Endothelial cell of umbilical vein (primary cell): Measurements from ENCODE around the gene SLC25A48. TPM values are rescaled to one million over a fixed set of nuclear protein-coding genes. Genes with fewer than 3 reads are reported as not detected.

Experiments
- BruUV-seq: library from RNA; stranded (reverse); fragments of 400-500 nt; replicated peaks from 2 replicates; lab custom pipeline; 2021; lab: Mats Ljungman, UMichigan
- CTCF ChIA-PET: fragments of 300-600, 350-600 bp; sonication (Branson Sonifier 250); formaldehyde crosslinking; loops from one replicate; lab custom pipeline; 2021; ENCODE audit warnings: antibody characterized with exemption, inconsistent platforms; lab: Charles Lee
- POLR2A ChIA-PET: fragments of 300-600, 350-600 bp; sonication (Branson Sonifier 250); formaldehyde crosslinking; loops from one replicate; lab custom pipeline; 2021; ENCODE audit warnings: antibody characterized with exemption, inconsistent platforms; lab: Charles Lee
- DNase-seq: peaks from one replicate; pipeline ENCODE4 v3.0.0-alpha.2; 2011; ENCODE audit warnings: low read depth, low spot score
- FAIRE-seq: peaks from 2 replicates; lab custom pipeline; 2011; peaks lifted over from hg19 to GRCh38; lab: Jason Lieb, UNC
- H2AFZ ChIP-seq: 2 replicates; pipeline ENCODE4 v1.6.0; 2012; ENCODE audit warnings: low read depth, low read length, control low read depth, inconsistent platforms
- H3K27ac ChIP-seq: 2 replicates; pipeline ENCODE4 v1.5.1; 2011; ENCODE audit warnings: low read depth, mild to moderate bottlenecking, control low read depth, low read length, moderate library complexity; ENCODE audit not compliant: insufficient read depth
- H3K27me3 ChIP-seq, 2 experiments: 2 replicates each; pipeline versions ENCODE4 v1.6.0 to v1.6.1; 2011; ENCODE audit warnings: low read length in 2 of 2, mixed read lengths in 1 of 2; ENCODE audit not compliant: control insufficient read depth in 2 of 2, insufficient read depth in 2 of 2
- H3K36me3 ChIP-seq, 2 experiments: 2 replicates in 1 of 2; 3 replicates in 1 of 2; pipeline ENCODE4 v1.5.1; 2011; ENCODE audit warnings: low read length in 2 of 2, mild to moderate bottlenecking in 1 of 2, moderate library complexity in 1 of 2; ENCODE audit not compliant: control insufficient read depth in 2 of 2, insufficient read depth in 2 of 2; ENCODE audit errors: extremely low read depth in 1 of 2
- H3K4me1 ChIP-seq: 3 replicates; pipeline ENCODE4 v1.5.1; 2011; ENCODE audit warnings: mild to moderate bottlenecking, low read length; ENCODE audit not compliant: control insufficient read depth, insufficient read depth; ENCODE audit errors: extremely low read depth
- H3K4me2 ChIP-seq: 2 replicates; pipeline ENCODE4 v1.6.1; 2011; ENCODE audit warnings: low read length, control low read depth, mixed read lengths; ENCODE audit not compliant: insufficient read depth
- H3K4me3 ChIP-seq, 3 experiments: fragments of 200-600 bp in 1 of 3; sonication (generic), shearing (Covaris generic) in 1 of 3; replicated peaks in 1 of 3; 2 replicates each; pipeline ENCODE4 v1.5.1; 2011 to 2016; ENCODE audit warnings: control low read depth in 3 of 3, low read length in 3 of 3, mild to moderate bottlenecking in 2 of 3, inconsistent platforms in 1 of 3, low read depth in 1 of 3, moderate library complexity in 1 of 3; ENCODE audit not compliant: insufficient read depth in 1 of 3
- H3K79me2 ChIP-seq: 2 replicates; pipeline ENCODE4 v1.6.0; 2012; ENCODE audit warnings: low read length, inconsistent platforms; ENCODE audit not compliant: control insufficient read depth, insufficient read depth
- H3K9ac ChIP-seq: replicated peaks from 2 replicates; pipeline ENCODE3; 2011; ENCODE audit warnings: low read length, control low read depth; ENCODE audit not compliant: insufficient read depth; ENCODE audit errors: extremely low read depth
- H3K9me1 ChIP-seq: replicated peaks from 3 replicates; pipeline ENCODE4 v1.6.0; 2011; ENCODE audit warnings: mild to moderate bottlenecking, low read length; ENCODE audit not compliant: control insufficient read depth, insufficient read depth; ENCODE audit errors: extremely low read depth
- H3K9me3 ChIP-seq: replicated peaks from 2 replicates; pipeline ENCODE4 v1.5.1; 2012; ENCODE audit warnings: low read length, inconsistent platforms; ENCODE audit not compliant: control insufficient read depth, insufficient read depth
- H4K20me1 ChIP-seq: replicated peaks from 2 replicates; pipeline ENCODE3; 2011; ENCODE audit warnings: mild to moderate bottlenecking, low read length; ENCODE audit not compliant: control insufficient read depth, insufficient read depth; ENCODE audit errors: extremely low read depth
- EZH2 ChIP-seq: IDR thresholded peaks from 2 replicates; pipeline ENCODE4 v1.6.1; 2012; ENCODE audit warnings: borderline replicate concordance, low read depth, mild to moderate bottlenecking, moderate library complexity, low read length, inconsistent platforms; ENCODE audit not compliant: severe bottlenecking
- FOS ChIP-seq: IDR thresholded peaks from 2 replicates; pipeline ENCODE4 v1.6.1; 2011; ENCODE audit warnings: mild to moderate bottlenecking, low read length, moderate library complexity, borderline replicate concordance; ENCODE audit not compliant: insufficient read depth
- GATA2 ChIP-seq: IDR thresholded peaks from 2 replicates; pipeline ENCODE4 v1.7.0; 2011; ENCODE audit warnings: low read depth, mild to moderate bottlenecking, moderate library complexity, mixed read lengths, low read length; ENCODE audit not compliant: insufficient read length, insufficient read depth
- JUN ChIP-seq: IDR thresholded peaks from 2 replicates; pipeline ENCODE4 v1.6.1; 2011; ENCODE audit warnings: borderline replicate concordance, low read depth; ENCODE audit not compliant: insufficient read length, insufficient read depth
- MYC ChIP-seq: IDR thresholded peaks from one replicate; pipeline ENCODE4 v1.6.1; 2011; ENCODE audit warnings: mild to moderate bottlenecking, low read depth, low read length
- POLR2A ChIP-seq: IDR thresholded peaks from 2 replicates; pipeline ENCODE4 v1.6.1; 2012; ENCODE audit warnings: low read depth, mild to moderate bottlenecking, control low read depth, low read length
- POLR2AphosphoS5 ChIP-seq: IDR thresholded peaks from 2 replicates; pipeline ENCODE4 v1.6.1; 2012; ENCODE audit warnings: low read depth, mild to moderate bottlenecking, control low read depth, low read length, moderate library complexity; ENCODE audit not compliant: insufficient read depth
- dilution Hi-C: fragments of 300-500 bp; cut with MboI; formaldehyde crosslinking; loops from one replicate; pipeline ENCODE4 v1.15.0; 2019; ENCODE audit warnings: low sequenced_read_pairs; ENCODE audit not compliant: extremely low pct_ligation_motif_present
- intact Hi-C: fragments of 100-400 bp; cut with micrococcal nuclease; formaldehyde crosslinking; loops from one replicate; pipeline ENCODE4 v1.10.0; 2022
- polyA plus RNA-seq, 4 experiments: library from polyadenylated mRNA; depleted of rRNA in 3 of 4; stranded (reverse) in 3 of 4; unstranded in 1 of 4; fragments of >200 nt; gene quantifications; 2 replicates each; pipeline versions ENCODE4 v1.2.1 to v1.2.3, GENCODE V29; 2011 to 2012; ENCODE audit warnings: missing spikeins in 1 of 4
- total RNA-seq: library from RNA; stranded (reverse); gene quantifications from 2 replicates; pipeline ENCODE4 v1.2.3, GENCODE V29; 2021
- TF ChIP-seq, protein P1 (sequence below): IDR thresholded peaks from 2 replicates; pipeline ENCODE4 v1.6.1; 2011; ENCODE audit not compliant: insufficient read depth, insufficient read length
- TF ChIP-seq, protein P2 (sequence below), 2 donors: IDR thresholded peaks; 1 replicate in 1 of 2; 2 replicates in 1 of 2; pipeline ENCODE4 v1.5.1; 2011; ENCODE audit warnings: low read length in 2 of 2, mild to moderate bottlenecking in 2 of 2, moderate library complexity in 2 of 2, control low read depth in 1 of 2, inconsistent platforms in 1 of 2, low read depth in 1 of 2; ENCODE audit not compliant: insufficient read depth in 1 of 2; ENCODE audit errors: extremely low read depth in 1 of 2

SLC25A48 gene
- total and polyA plus RNA-seq, 2 donors (not counting 3 experiments of a cell fraction or from before 2014, with no cell fraction given): not detected

DNA sequence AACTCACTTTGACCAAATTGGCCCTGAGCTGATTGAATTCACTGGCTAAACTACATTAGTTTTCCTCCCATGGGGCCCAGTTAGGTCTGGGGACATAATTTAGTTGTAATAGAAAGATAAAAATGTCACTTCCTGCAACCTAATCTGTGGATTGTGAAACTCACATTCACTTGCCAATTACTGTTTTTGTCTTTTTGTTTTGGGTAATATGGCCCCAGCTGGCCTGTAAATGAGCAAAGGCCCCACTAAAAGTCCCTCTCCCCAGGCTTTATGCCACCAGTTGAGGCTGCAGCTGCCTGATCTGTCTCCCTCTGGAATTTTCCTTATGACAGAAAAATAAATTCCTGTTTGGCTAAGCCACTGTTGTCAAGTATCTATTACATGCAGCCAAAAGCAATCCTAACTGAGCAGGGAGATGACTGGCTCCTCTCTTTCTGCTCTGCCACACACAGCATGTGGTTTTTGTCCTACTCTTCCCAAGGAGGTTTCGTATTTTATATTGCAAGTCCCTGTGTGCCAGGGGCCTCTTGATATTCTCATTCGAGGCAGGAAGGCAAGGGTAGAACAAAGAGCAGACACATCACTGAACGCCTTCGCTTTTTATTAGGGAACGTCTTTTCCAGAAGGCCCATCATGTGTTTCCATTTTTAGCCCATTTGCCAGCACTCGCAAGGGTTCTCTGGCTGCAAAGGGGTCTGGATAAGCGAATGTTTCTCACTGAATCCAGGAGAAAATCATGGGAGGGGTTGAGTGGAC, 24.1 kb upstream of the SLC25A48 start:
- CTCF ChIA-PET: no interaction called here
- Histone ChIP-seq H3K79me2 (no peaks in the 10 kb centered on the region), H3K4me1 (no peaks in the 10 kb centered on the region), H3K36me3 (no peaks in the 10 kb centered on the region), H2AFZ (no peak overlapping the region), H3K9ac (no peak overlapping the region), H4K20me1 (no peaks in the 10 kb centered on the region), H3K9me3 (no peaks in the 10 kb centered on the region), H3K4me2 (no peak overlapping the region), H3K4me3 (no peak overlapping the region), H3K27me3 (no peaks in the 10 kb centered on the region), H3K27ac (no peak overlapping the region), H3K9me1 (no peaks in the 10 kb centered on the region)
- TF ChIP-seq MYC (no peak), POLR2A (no peak), EZH2 (no peak), POLR2AphosphoS5 (no peak), JUN (no peak), GATA2 (no peak), FOS (no peak)
- TF ChIP-seq, protein P1, sequence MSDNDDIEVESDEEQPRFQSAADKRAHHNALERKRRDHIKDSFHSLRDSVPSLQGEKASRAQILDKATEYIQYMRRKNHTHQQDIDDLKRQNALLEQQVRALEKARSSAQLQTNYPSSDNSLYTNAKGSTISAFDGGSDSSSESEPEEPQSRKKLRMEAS: no peak
- TF ChIP-seq, protein P2, sequence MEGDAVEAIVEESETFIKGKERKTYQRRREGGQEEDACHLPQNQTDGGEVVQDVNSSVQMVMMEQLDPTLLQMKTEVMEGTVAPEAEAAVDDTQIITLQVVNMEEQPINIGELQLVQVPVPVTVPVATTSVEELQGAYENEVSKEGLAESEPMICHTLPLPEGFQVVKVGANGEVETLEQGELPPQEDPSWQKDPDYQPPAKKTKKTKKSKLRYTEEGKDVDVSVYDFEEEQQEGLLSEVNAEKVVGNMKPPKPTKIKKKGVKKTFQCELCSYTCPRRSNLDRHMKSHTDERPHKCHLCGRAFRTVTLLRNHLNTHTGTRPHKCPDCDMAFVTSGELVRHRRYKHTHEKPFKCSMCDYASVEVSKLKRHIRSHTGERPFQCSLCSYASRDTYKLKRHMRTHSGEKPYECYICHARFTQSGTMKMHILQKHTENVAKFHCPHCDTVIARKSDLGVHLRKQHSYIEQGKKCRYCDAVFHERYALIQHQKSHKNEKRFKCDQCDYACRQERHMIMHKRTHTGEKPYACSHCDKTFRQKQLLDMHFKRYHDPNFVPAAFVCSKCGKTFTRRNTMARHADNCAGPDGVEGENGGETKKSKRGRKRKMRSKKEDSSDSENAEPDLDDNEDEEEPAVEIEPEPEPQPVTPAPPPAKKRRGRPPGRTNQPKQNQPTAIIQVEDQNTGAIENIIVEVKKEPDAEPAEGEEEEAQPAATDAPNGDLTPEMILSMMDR (IDR thresholded peaks at IDR 0.05; ENCODE audit: extremely low read depth in 1 of 2, insufficient read depth in 1 of 2, low read depth in 1 of 2, low read length in 2 of 2): no peak
- dilution Hi-C loops: no loop called here
- FAIRE-seq (no peak), DNase-seq (no peak)
- POLR2A ChIA-PET: no interaction called here
- BruUV-seq: no TSS peak
- intact Hi-C loops: no loop called here
